ENCODE measurements around the gene PIK3R5.

Gene PIK3R5

DNA sequence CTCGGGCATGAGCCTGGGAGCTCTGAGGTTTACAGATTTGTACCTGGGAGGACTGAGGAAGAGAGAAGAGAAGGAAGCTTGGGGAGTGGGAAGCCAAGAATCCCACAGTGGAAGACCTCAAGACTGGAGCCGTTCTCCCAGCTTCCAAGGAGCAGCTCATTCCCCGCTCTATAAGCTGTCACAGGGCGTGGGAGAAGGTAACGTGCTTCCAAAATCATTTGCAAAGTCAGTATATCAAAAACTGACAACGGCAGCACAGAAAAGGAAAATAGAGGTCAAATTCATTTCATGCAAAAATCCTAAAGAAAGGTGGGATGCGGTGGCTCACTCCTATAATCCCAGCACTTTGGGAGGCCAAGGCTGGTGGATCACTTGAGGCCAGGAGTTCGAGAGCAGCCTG is 7.8 kb downstream of the PIK3R5 start:
- H3K27ac ChIP-seq = no peak overlapping the region
- H4K20me1 ChIP-seq (ENCODE audit: insufficient read depth) = no peaks in the 10 kb centered on the region
- H3K4me1 ChIP-seq (ENCODE audit: low read depth, poor library complexity, severe bottlenecking) = no peaks in the 10 kb centered on the region
- no peak overlapping the region for H2AFZ ChIP-seq (ENCODE audit: low read depth)
- TF ChIP-seq CTCF (conservative IDR thresholded peaks at IDR 0.05; ENCODE audit: low read depth, low read length) = no peak
- no peak overlapping the region for H3K4me3 ChIP-seq (IDR thresholded peaks at IDR 0.05; ENCODE audit: insufficient read depth, low read depth, low read length)
- H3K4me2 ChIP-seq = no peak overlapping the region
- H3K36me3 ChIP-seq (ENCODE audit: insufficient read depth) = no peaks in the 10 kb centered on the region
- no peaks in the 10 kb centered on the region for H3K27me3 ChIP-seq (ENCODE audit: insufficient read depth, low read depth)
- no peaks in the 10 kb centered on the region for H3K79me2 ChIP-seq (ENCODE audit: insufficient read depth, low read depth)
- no peak overlapping the region for H3K9ac ChIP-seq

DNA sequence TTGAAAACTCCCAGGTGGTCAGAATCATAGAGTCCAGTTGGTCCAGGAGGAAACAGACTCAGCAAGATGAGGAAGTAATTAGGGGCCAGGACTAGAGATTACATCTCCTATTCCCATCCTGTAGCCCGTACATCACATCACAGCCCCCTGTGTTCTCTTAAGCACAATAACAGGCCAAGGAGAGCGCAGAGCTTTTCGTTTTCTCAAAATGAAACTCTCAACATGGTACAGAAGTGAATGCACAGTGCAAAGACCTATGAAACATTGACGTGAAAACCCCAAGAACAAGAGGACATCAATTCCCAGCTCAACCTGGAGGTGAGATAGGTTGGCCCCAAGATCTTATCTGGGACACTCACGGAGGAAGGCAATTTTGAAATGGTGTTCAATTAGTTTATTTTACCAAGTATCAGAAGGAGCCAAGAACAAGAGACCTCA is 9.0 kb downstream of the PIK3R5 start:
- Histone ChIP-seq H3K27me3 (ENCODE audit: insufficient read depth, low read depth) (no peaks in the 10 kb centered on the region), H3K4me1 (ENCODE audit: low read depth, poor library complexity, severe bottlenecking) (no peaks in the 10 kb centered on the region), H3K4me3 (IDR thresholded peaks at IDR 0.05; ENCODE audit: insufficient read depth, low read depth, low read length) (no peak overlapping the region), H3K27ac (no peak overlapping the region), H3K79me2 (ENCODE audit: insufficient read depth, low read depth) (no peaks in the 10 kb centered on the region), H4K20me1 (ENCODE audit: insufficient read depth) (no peaks in the 10 kb centered on the region), H3K36me3 (ENCODE audit: insufficient read depth) (no peaks in the 10 kb centered on the region), H2AFZ (ENCODE audit: low read depth) (no peak overlapping the region), H3K9ac (no peak overlapping the region), H3K4me2 (no peak overlapping the region)
- TF ChIP-seq CTCF (conservative IDR thresholded peaks at IDR 0.05; ENCODE audit: low read depth, low read length) = no peak

DNA sequence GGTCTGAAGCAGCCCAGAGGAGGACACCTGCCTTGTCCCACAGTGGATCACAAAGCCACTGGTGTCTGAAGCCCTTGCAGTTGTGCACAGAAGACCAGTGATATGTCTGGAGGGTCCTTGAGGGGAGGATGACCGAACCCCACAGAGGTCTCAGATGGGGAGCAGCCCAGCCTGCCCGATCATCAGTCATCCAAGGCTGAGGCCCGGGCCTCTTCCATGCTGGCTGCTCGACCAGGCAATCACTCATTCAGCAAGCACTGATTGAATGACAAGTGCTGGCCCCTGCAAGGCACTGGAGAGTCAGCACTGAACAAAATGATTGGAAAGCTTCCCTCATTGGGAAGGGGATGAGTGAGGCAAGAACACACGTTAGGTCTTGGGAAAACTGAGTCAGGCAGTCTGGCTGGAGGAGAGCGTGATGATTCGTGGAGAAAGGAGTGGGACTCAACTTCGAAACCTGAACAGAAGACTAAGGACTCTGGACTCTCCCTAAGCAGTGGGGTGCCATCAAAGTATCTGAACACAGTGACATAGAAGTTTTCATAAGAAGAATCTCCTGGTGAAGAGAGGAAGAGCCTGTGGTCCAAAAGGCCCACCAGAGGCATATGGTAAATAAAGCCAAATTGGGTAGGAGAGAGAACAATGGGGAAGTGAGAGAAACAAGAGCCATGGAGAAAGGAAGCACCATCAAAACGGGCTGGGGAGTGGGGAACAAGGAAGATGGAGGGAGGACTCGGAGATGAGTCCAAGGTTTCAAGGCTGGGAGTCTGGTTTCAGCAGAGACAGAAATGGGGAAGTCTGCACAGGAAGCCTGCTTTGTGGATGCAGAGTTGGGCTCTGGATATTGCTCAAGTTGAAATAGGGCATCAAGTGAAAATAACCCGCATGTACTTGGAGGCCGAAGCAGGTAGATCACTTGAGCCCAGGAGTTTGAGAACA is 10.2 kb downstream of the PIK3R5 start:
- TF ChIP-seq CTCF (conservative IDR thresholded peaks at IDR 0.05; ENCODE audit: low read depth, low read length) = no peak
- Histone ChIP-seq H3K27me3 (ENCODE audit: insufficient read depth, low read depth) (no peaks in the 10 kb centered on the region), H3K27ac (no peak overlapping the region), H3K4me3 (IDR thresholded peaks at IDR 0.05; ENCODE audit: insufficient read depth, low read depth, low read length) (no peak overlapping the region), H2AFZ (ENCODE audit: low read depth) (no peak overlapping the region), H3K9ac (no peak overlapping the region), H3K79me2 (ENCODE audit: insufficient read depth, low read depth) (no peaks in the 10 kb centered on the region), H4K20me1 (ENCODE audit: insufficient read depth) (no peaks in the 10 kb centered on the region), H3K36me3 (ENCODE audit: insufficient read depth) (no peaks in the 10 kb centered on the region), H3K4me1 (ENCODE audit: low read depth, poor library complexity, severe bottlenecking) (no peaks in the 10 kb centered on the region), H3K4me2 (no peak overlapping the region)

GRCh38 chr17:8954339-8954738 is 11.2 kb downstream of the PIK3R5 start:
- Histone ChIP-seq H3K36me3 (ENCODE audit: insufficient read depth) (no peaks in the 10 kb centered on the region), H3K4me3 (IDR thresholded peaks at IDR 0.05; ENCODE audit: insufficient read depth, low read depth, low read length) (no peak overlapping the region), H3K27ac (no peak overlapping the region), H3K79me2 (ENCODE audit: insufficient read depth, low read depth) (no peaks in the 10 kb centered on the region), H3K27me3 (ENCODE audit: insufficient read depth, low read depth) (no peaks in the 10 kb centered on the region), H2AFZ (ENCODE audit: low read depth) (no peak overlapping the region), H3K4me1 (ENCODE audit: low read depth, poor library complexity, severe bottlenecking) (no peaks in the 10 kb centered on the region), H3K9ac (no peak overlapping the region), H4K20me1 (ENCODE audit: insufficient read depth) (no peaks in the 10 kb centered on the region), H3K4me2 (no peak overlapping the region)
- TF ChIP-seq CTCF (conservative IDR thresholded peaks at IDR 0.05; ENCODE audit: low read depth, low read length) = no peak

Measured in KMS-11 (cell line).